Right ventricle myocardium superior (tissue), 1 donor: ENCODE results near the gene EFCAB9. TPM values are rescaled to one million over a fixed set of nuclear protein-coding genes. Genes with fewer than 3 reads are reported as not detected.

Experiments
- ATAC-seq: fragments of 200-7000 bp; cut with Tn5 transposase; one replicate; pipeline ENCODE4 v1.9.1; 2020; ENCODE audit warnings: mild to moderate bottlenecking; ENCODE audit not compliant: poor library complexity
- DNase-seq: peaks from one replicate; pipeline ENCODE4 v3.0.0-alpha.2; 2020
- intact Hi-C: fragments of 100-400 bp; cut with DNase I; formaldehyde crosslinking; loops from one replicate; pipeline ENCODE4 v1.11.2; 2022
- total RNA-seq: library from RNA; stranded (reverse); fragmentation: NEBNext Ultra II Directional; extraction: Animal tissue kit (Norgen Biotek cat#: 25700); gene quantifications from one replicate; pipeline ENCODE4 v1.2.1, GENCODE V29; 2021
- donor health status: DM: no; HTN: yes; CAD: no; lungs with severe emphysema.

Gene EFCAB9
- total RNA-seq, 1 donor from 2014 or later = not detected

GRCh38 chr5:172162987-172163343, 31.0 kb upstream of the EFCAB9 start:
- intact Hi-C loops = no loop called here
- DNase-seq (no peak), ATAC-seq (no peak)

- ATAC-seq (peak; percentile 73), DNase-seq (peak; percentile 63)
- intact Hi-C loops = no loop called here
These were observed 30.6 kb upstream of the EFCAB9 start for GRCh38 chr5:172163346-172163745.

GRCh38 chr5:172164769-172165212, 29.2 kb upstream of the EFCAB9 start:
- DNase-seq = peak; percentile 62
- peak; percentile 58 for ATAC-seq
- intact Hi-C loops = no loop called here

GRCh38 chr5:172165465-172165864, 28.5 kb upstream of the EFCAB9 start:
- intact Hi-C loops = no loop called here
- no peak for DNase-seq
- no peak for ATAC-seq

- intact Hi-C loops = no loop called here
- ATAC-seq = no peak
- DNase-seq = no peak
These were observed 27.7 kb upstream of the EFCAB9 start for GRCh38 chr5:172166030-172166826.

GRCh38 chr5:172167895-172168294, 26.1 kb upstream of the EFCAB9 start:
- DNase-seq (peak; percentile 75), ATAC-seq (peak; percentile 67)
- intact Hi-C loops = no loop called here

- DNase-seq = no peak
- ATAC-seq = peak; percentile 1
- intact Hi-C loops = no loop called here
These were observed 25.7 kb upstream of the EFCAB9 start for GRCh38 chr5:172168311-172168710.

- DNase-seq = no peak
- intact Hi-C loops = no loop called here
- no peak for ATAC-seq
These were observed 24.8 kb upstream of the EFCAB9 start for GRCh38 chr5:172169216-172169615.

- intact Hi-C loops = no loop called here
- DNase-seq (peak; percentile 52), ATAC-seq (peak; percentile 70)
These were observed 23.7 kb upstream of the EFCAB9 start for GRCh38 chr5:172170251-172170701.

- ATAC-seq = no peak
- DNase-seq = no peak
- intact Hi-C loops = no loop called here
These were observed 22.9 kb upstream of the EFCAB9 start for GRCh38 chr5:172171118-172171517.

- intact Hi-C loops = no loop called here
- ATAC-seq = peak; percentile 70
- peak; percentile 79 for DNase-seq
These were observed 20.9 kb upstream of the EFCAB9 start for GRCh38 chr5:172172912-172173563.

- no peak for ATAC-seq
- intact Hi-C loops = no loop called here
- DNase-seq = peak; percentile 51
These were observed 20.3 kb upstream of the EFCAB9 start for GRCh38 chr5:172173564-172174153.

- DNase-seq (peak; percentile 83), ATAC-seq (peak; percentile 40)
- intact Hi-C loops = no loop called here
These were observed 18.7 kb upstream of the EFCAB9 start for GRCh38 chr5:172175263-172175719.

- ATAC-seq = no peak
- peak; percentile 52 for DNase-seq
- intact Hi-C loops = no loop called here
These were observed 16.8 kb upstream of the EFCAB9 start for GRCh38 chr5:172177176-172177575.

GRCh38 chr5:172178301-172178987, 15.5 kb upstream of the EFCAB9 start:
- no peak for DNase-seq
- intact Hi-C loops = no loop called here
- ATAC-seq = no peak

- intact Hi-C loops = no loop called here
- ATAC-seq (peak; percentile 35), DNase-seq (no peak)
These were observed 14.7 kb upstream of the EFCAB9 start for GRCh38 chr5:172178991-172179989.

- ATAC-seq (no peak), DNase-seq (no peak)
- intact Hi-C loops = loop anchor here (10.0 kb wide), 1 partner anchor 266 kb away; no protein-coding TSS in a partner anchor
These were observed 13.0 kb upstream of the EFCAB9 start for GRCh38 chr5:172180936-172181335.

GRCh38 chr5:172182291-172182690, 11.7 kb upstream of the EFCAB9 start:
- ATAC-seq (no peak), DNase-seq (no peak)
- intact Hi-C loops = loop anchor here (10.0 kb wide), 1 partner anchor 267 kb away; no protein-coding TSS in a partner anchor
